Muscle of arm (tissue), 12 donors: Measurements from ENCODE around the gene NECAB3. TPM values are rescaled to one million over a fixed set of nuclear protein-coding genes. Genes with fewer than 3 reads are reported as not detected.

Source experiments
- DNase-seq: peaks from one replicate; pipeline ENCODE4 v3.0.0-alpha.2; 2013
- polyA plus RNA-seq, 12 donors: library from polyadenylated mRNA; unstranded; fragments of 120-200 nt; gene quantifications; one replicate each; pipeline ENCODE4 v1.2.1, GENCODE V29; 2013; ENCODE audit not compliant: insufficient read length in 12 of 12

The NECAB3 gene
- polyA plus RNA-seq, 12 donors, result 19.0 to 41.9 (median 25.0) TPM; not detected in 1

- DNase-seq, result no peak
Observed at GRCh38 chr20:33624399-33624798, 49.8 kb downstream of the NECAB3 start.

DNA sequence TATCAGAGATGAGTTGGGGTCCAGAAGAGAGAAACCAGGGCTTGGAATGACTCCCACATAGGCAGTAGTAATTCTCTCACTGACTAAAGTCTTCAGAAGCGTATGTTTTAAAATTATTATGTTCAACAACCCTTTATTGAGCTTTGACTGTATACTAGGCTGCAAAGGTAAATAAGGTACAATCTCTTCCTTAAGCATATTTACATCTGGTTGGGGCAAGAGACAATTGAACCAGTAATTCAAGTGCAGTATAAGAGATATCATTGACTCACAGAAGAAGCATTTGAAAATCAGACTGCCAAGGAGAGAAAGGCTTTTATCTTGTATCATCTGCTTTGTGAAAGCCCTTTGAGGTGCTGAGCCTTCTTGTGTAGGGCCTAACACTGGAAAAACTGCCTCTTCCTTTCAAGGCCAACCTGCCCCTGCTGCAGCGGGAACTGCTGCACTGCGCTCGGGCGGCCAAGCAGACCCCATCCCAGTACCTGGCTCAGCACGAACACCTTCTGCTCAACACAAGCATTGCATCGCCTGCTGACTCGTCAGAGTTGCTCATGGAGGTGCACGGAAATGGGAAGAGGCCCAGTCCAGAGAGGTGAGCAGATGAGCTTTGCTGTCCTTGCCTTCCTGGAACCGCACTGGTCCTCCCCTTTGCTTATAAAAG lies 51.4 kb downstream of the NECAB3 start:
- no peak for DNase-seq

GRCh38 chr20:33621717-33622400 lies 52.4 kb downstream of the NECAB3 start:
- no peak for DNase-seq

GRCh38 chr20:33612001-33612400 lies 62.2 kb downstream of the NECAB3 start:
- DNase-seq, result no peak

DNA sequence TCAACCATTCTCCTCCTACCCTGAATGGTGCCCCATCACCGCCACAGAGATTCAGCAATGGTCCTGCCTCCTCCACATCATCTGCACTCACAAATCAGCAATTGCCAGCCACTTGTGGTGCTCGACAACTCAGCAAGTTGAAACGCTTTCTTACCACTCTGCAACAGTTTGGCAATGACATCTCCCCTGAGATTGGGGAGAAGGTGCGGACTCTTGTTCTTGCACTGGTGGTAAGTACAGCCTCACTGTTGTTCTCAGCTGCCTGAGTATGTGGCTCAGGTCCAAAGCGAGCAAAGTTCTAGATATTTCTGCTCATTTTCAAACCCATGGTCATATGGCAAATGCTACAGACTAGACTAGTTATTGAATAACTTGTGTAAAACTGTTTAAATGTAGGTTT lies 63.1 kb downstream of the NECAB3 start:
- no peak for DNase-seq

DNA sequence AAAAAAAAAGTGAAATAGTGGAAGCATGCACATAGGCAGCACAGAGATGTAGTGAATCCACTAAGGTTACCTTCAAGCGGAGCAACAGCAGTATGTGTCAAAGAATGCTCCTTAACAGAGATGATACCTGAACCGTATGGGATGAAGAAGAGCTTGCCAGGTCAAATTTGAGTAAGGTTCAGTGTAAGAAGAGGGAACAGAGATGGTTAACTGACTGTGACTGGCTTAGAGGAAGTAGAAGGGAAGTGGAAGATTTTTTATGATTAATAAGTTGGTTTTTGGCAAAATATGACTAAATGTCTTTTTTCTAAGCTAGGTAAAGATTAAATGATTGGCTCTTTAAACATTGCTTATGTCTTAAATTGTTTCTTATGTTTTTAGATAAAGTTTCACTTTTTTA lies 64.7 kb downstream of the NECAB3 start:
- no peak for DNase-seq

Other genes with a start within 250 kb of the NECAB3 start
- 10 to 100 TPM in 11 of 12 donors, not detected in 1; 11.2 to 41.1 (median 28.4) TPM for gene SNTA1, start 230.7 kb downstream of the NECAB3 start, polyA plus RNA-seq
- 10 to 100 TPM in 11 of 12 donors, not detected in 1; 11.3 to 32.1 (median 14.0) TPM for gene CBFA2T2, start 184.3 kb downstream of the NECAB3 start, polyA plus RNA-seq
- gene C20orf144, start 12.1 kb downstream of the NECAB3 start, polyA plus RNA-seq, result under 1 TPM in 9 of 12 donors, not detected in 3; 0.10 to 0.34 (median 0.18) TPM
- gene ACTL10, start 7.5 kb downstream of the NECAB3 start, polyA plus RNA-seq, result under 1 TPM in 10 of 12 donors, not detected in 2; 0.12 to 0.36 (median 0.28) TPM
- 10 to 100 TPM in 7 of 12 donors, 1 to 10 TPM in 4, not detected in 1; 7.5 to 22.4 (median 11.0) TPM for gene E2F1, start 12.0 kb upstream of the NECAB3 start, polyA plus RNA-seq
- 10 to 100 TPM in 7 of 12 donors, 1 to 10 TPM in 4, not detected in 1; 8.1 to 13.0 (median 10.4) TPM for gene PXMP4, start 45.9 kb upstream of the NECAB3 start, polyA plus RNA-seq
- 1 to 10 TPM in 10 of 12 donors, not detected in 2; 2.1 to 4.6 (median 2.7) TPM for gene ZNF341, start 57.6 kb upstream of the NECAB3 start, polyA plus RNA-seq
- gene CHMP4B, start 136.9 kb upstream of the NECAB3 start, polyA plus RNA-seq, result 10 to 100 TPM in 11 of 12 donors, not detected in 1; 57.8 to 87.4 (median 65.2) TPM